Measurements from ENCODE around the gene BBS9. TPM values are rescaled to one million over a fixed set of nuclear protein-coding genes. Genes with fewer than 3 reads are reported as not detected.

BBS9 gene
- total and polyA plus RNA-seq, 2 of the 4 experiments (the other 2 are of a cell fraction): 7.9 to 9.5 TPM

DNA sequence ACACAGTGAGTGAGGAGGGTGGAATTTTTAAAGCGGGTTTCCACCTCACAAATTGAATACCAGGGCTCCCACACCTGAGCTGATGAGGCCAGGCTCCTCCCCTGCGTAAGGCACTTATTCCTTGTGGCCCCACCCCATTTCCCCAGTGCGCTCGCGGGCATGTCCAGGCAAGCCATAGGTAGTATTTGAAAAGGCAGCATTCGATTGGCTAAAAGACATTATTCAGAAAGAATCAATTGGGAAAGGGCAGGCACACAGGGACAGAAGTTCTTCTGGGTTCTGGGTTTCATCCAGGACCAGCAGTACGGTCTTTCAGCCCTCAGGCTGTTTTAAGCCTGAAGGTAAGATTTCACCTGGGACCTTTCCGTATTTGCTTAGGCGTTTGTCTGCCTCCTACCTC is 222.3 kb downstream of the BBS9 start:
- Histone ChIP-seq H2AK5ac (ENCODE audit: low read depth, low read length) (no peak overlapping the region), H3K14ac (replicated peaks; ENCODE audit: low read depth, low read length) (no peak overlapping the region), H3K27ac (ENCODE audit: insufficient read depth, low read length) (no peak overlapping the region), H2BK15ac (ENCODE audit: low read depth, low read length) (no peak overlapping the region), H2BK120ac (ENCODE audit: low read depth, low read length) (no peak overlapping the region), H3K36me3 (ENCODE audit: control insufficient read depth, insufficient read depth, low read length) (no peaks in the 10 kb centered on the region), H4K8ac (ENCODE audit: low read depth in 2 of 2, low read length in 2 of 2) (no peak overlapping the region), H3K9me1 (ENCODE audit: insufficient read depth, low read length) (no peaks in the 10 kb centered on the region), H2BK5ac (ENCODE audit: low read depth, low read length, poor library complexity, severe bottlenecking) (no peak overlapping the region), H3K4me3 (ENCODE audit: insufficient read depth, low read depth, low read length) (no peak overlapping the region), H4K5ac (ENCODE audit: low read depth, low read length) (no peak overlapping the region), H3K23ac (ENCODE audit: low read depth, low read length) (no peak overlapping the region), H2AK9ac (replicated peaks; ENCODE audit: low read depth, low read length, poor library complexity) (no peak overlapping the region), H3K9me3 (ENCODE audit: control insufficient read depth, insufficient read depth, low read length) (no peaks in the 10 kb centered on the region), H3K56ac (ENCODE audit: extremely low read depth, insufficient read depth, low read length) (no peak overlapping the region), H3K4me2 (ENCODE audit: low read depth, low read length) (no peak overlapping the region), H3K18ac (ENCODE audit: low read depth, low read length) (no peak overlapping the region), H3K9ac (ENCODE audit: low read depth, low read length) (no peak overlapping the region), H4K20me1 (ENCODE audit: insufficient read depth, low read length) (no peaks in the 10 kb centered on the region), H2BK20ac (ENCODE audit: low read depth, low read length) (no peak overlapping the region), H3K79me1 (ENCODE audit: low read depth in 1 of 2, low read length in 2 of 2) (no peaks in the 10 kb centered on the region), H2AFZ (replicated peaks; ENCODE audit: low read length, poor library complexity) (no peak overlapping the region), H3K27me3 (ENCODE audit: control insufficient read depth, insufficient read depth, low read length) (no peaks in the 10 kb centered on the region), H3K4me1 (ENCODE audit: control insufficient read depth, insufficient read depth, low read length) (no peaks in the 10 kb centered on the region), H3K4ac (ENCODE audit: low read depth, low read length) (no peak overlapping the region), H4K91ac (ENCODE audit: insufficient read depth, low read depth, low read length) (no peak overlapping the region)
- intact Hi-C loops (cut with micrococcal nuclease): no loop called here
- dilution Hi-C loops (cut with HindIII; ENCODE audit: low sequenced_read_pairs, unreplicated experiment): no loop called here
- WGBS, 2 experiments (ENCODE audit: extremely low coverage in 2 of 2, insufficient read length in 1 of 2): no CpG with 5 or more reads among the region's 9 CpGs
- POLR2A ChIA-PET (ENCODE audit: unreplicated experiment): no interaction called here
- BruUV-seq (replicated peaks): no TSS peak
- TF ChIP-seq MXI1 (IDR thresholded peaks at IDR 0.05; ENCODE audit: borderline replicate concordance, low read depth, low read length) (no peak), CEBPB (IDR thresholded peaks at IDR 0.05; ENCODE audit: low read depth, low read length) (no peak), RFX5 (IDR thresholded peaks at IDR 0.05; ENCODE audit: low read depth, low read length) (no peak), RCOR1 (IDR thresholded peaks at IDR 0.05; ENCODE audit: insufficient replicate concordance, low read length) (no peak), FOS (IDR thresholded peaks at IDR 0.05; ENCODE audit: low read depth, low read length) (no peak), SMC3 (IDR thresholded peaks at IDR 0.05; ENCODE audit: low read depth, low read length) (no peak), MAFK (IDR thresholded peaks at IDR 0.05; ENCODE audit: low read depth, low read length) (no peak), MAZ (IDR thresholded peaks at IDR 0.05; ENCODE audit: borderline replicate concordance, low read depth, low read length) (no peak)
- TF ChIP-seq, protein P1, sequence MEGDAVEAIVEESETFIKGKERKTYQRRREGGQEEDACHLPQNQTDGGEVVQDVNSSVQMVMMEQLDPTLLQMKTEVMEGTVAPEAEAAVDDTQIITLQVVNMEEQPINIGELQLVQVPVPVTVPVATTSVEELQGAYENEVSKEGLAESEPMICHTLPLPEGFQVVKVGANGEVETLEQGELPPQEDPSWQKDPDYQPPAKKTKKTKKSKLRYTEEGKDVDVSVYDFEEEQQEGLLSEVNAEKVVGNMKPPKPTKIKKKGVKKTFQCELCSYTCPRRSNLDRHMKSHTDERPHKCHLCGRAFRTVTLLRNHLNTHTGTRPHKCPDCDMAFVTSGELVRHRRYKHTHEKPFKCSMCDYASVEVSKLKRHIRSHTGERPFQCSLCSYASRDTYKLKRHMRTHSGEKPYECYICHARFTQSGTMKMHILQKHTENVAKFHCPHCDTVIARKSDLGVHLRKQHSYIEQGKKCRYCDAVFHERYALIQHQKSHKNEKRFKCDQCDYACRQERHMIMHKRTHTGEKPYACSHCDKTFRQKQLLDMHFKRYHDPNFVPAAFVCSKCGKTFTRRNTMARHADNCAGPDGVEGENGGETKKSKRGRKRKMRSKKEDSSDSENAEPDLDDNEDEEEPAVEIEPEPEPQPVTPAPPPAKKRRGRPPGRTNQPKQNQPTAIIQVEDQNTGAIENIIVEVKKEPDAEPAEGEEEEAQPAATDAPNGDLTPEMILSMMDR (conservative IDR thresholded peaks at IDR 0.05; ENCODE audit: low read depth, low read length): no peak
- TF ChIP-seq, protein P2, sequence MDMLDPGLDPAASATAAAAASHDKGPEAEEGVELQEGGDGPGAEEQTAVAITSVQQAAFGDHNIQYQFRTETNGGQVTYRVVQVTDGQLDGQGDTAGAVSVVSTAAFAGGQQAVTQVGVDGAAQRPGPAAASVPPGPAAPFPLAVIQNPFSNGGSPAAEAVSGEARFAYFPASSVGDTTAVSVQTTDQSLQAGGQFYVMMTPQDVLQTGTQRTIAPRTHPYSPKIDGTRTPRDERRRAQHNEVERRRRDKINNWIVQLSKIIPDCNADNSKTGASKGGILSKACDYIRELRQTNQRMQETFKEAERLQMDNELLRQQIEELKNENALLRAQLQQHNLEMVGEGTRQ (IDR thresholded peaks at IDR 0.05; ENCODE audit: low read depth, low read length): no peak
- ATAC-seq (ENCODE audit: low read depth): no peak
- CTCF ChIA-PET: no interaction called here
- no peak for DNase-seq
- in situ Hi-C loops (cut with MboI; ENCODE audit: low sequenced_read_pairs): no loop called here
